ENCODE measurements around the gene HIVEP1. TPM values are rescaled to one million over a fixed set of nuclear protein-coding genes. Genes with fewer than 3 reads are reported as not detected.

HIVEP1 gene
- total RNA-seq, 1 donor from 2014 or later: 13.7 TPM

GRCh38 chr6:12049165-12049564 lies 37.1 kb downstream of the HIVEP1 start:
- peaks cover 7% of the 10 kb centered on the region for H3K4me1 ChIP-seq
- intact Hi-C loops (cut with micrococcal nuclease): no loop called here

GRCh38 chr6:12051861-12052368 lies 39.8 kb downstream of the HIVEP1 start:
- DNase-seq: no peak
- H3K36me3 ChIP-seq: no peaks in the 10 kb centered on the region
- no peak overlapping the region for H3K4me3 ChIP-seq
- H3K4me1 ChIP-seq: no peaks in the 10 kb centered on the region
- TF ChIP-seq CTCF (IDR thresholded peaks at IDR 0.05; ENCODE audit: borderline replicate concordance): no peak
- no peaks in the 10 kb centered on the region for H3K9me3 ChIP-seq (replicated peaks)
- H3K27ac ChIP-seq (replicated peaks): no peak overlapping the region
- H3K27me3 ChIP-seq (ENCODE audit: low read depth): no peaks in the 10 kb centered on the region
- intact Hi-C loops (cut with micrococcal nuclease): no loop called here

More at GRCh38 chr6:12049165-12049564, 37.1 kb downstream of the HIVEP1 start:
- no peak overlapping the region for H3K27ac ChIP-seq (replicated peaks)
- no peaks in the 10 kb centered on the region for H3K27me3 ChIP-seq (ENCODE audit: low read depth)
- no peaks in the 10 kb centered on the region for H3K9me3 ChIP-seq (replicated peaks)
- H3K4me3 ChIP-seq: no peak overlapping the region
- DNase-seq: no peak
- TF ChIP-seq CTCF (IDR thresholded peaks at IDR 0.05; ENCODE audit: borderline replicate concordance): no peak
- H3K36me3 ChIP-seq: no peaks in the 10 kb centered on the region

GRCh38 chr6:12058172-12058961 lies 46.3 kb downstream of the HIVEP1 start:
- intact Hi-C loops (cut with micrococcal nuclease): no loop called here
- DNase-seq: peak; percentile 25
- H3K27ac ChIP-seq (replicated peaks): no peak overlapping the region

GRCh38 chr6:12060780-12061609 lies 48.9 kb downstream of the HIVEP1 start:
- Histone ChIP-seq H3K36me3 (no peaks in the 10 kb centered on the region), H3K9me3 (replicated peaks) (no peaks in the 10 kb centered on the region), H3K27ac (replicated peaks) (no peak overlapping the region), H3K4me1 (peaks cover 35% of the 10 kb centered on the region), H3K4me3 (no peak overlapping the region), H3K27me3 (ENCODE audit: low read depth) (no peaks in the 10 kb centered on the region)
- peak; percentile 41 for DNase-seq
- intact Hi-C loops (cut with micrococcal nuclease): no loop called here
- TF ChIP-seq CTCF (IDR thresholded peaks at IDR 0.05; ENCODE audit: borderline replicate concordance): no peak

More at GRCh38 chr6:12058172-12058961, 46.3 kb downstream of the HIVEP1 start:
- Histone ChIP-seq H3K9me3 (replicated peaks) (no peaks in the 10 kb centered on the region), H3K4me3 (no peak overlapping the region), H3K36me3 (no peaks in the 10 kb centered on the region), H3K27me3 (ENCODE audit: low read depth) (no peaks in the 10 kb centered on the region), H3K4me1 (peaks cover 23% of the 10 kb centered on the region)
- no peak for TF ChIP-seq CTCF (IDR thresholded peaks at IDR 0.05; ENCODE audit: borderline replicate concordance)

- TF ChIP-seq CTCF (IDR thresholded peaks at IDR 0.05; ENCODE audit: borderline replicate concordance): no peak
- no peak overlapping the region for H3K27ac ChIP-seq (replicated peaks)
- DNase-seq: no peak
- H3K27me3 ChIP-seq (ENCODE audit: low read depth): no peaks in the 10 kb centered on the region
- H3K9me3 ChIP-seq (replicated peaks): no peaks in the 10 kb centered on the region
- H3K36me3 ChIP-seq: no peaks in the 10 kb centered on the region
- intact Hi-C loops (cut with micrococcal nuclease): no loop called here
- H3K4me3 ChIP-seq: no peak overlapping the region
- peaks cover 41% of the 10 kb centered on the region for H3K4me1 ChIP-seq
These were observed 50.5 kb downstream of the HIVEP1 start for GRCh38 chr6:12062605-12063004.

All from left ventricle myocardium inferior (tissue), 1 donor.